Ovary (tissue), 3 donors: ENCODE results near the gene ARID1B.

ENCODE experiments used
- CTCF ChIP-seq, 3 donors: fragments of 450-650 bp in 2 of 3; fragments of 200-600 bp in 1 of 3; IDR thresholded peaks; one replicate each; pipeline versions ENCODE4 v1.5.1 to v1.8.0; 2016 to 2022; ENCODE audit warnings: antibody characterized with exemption in 3 of 3, mild to moderate bottlenecking in 1 of 3
- EP300 ChIP-seq: sonication (generic); formaldehyde crosslinking; IDR thresholded peaks from one replicate; pipeline ENCODE4 v1.6.1; 2017; ENCODE audit warnings: antibody characterized with exemption
- donor health status: DM: no; HTN: no; CAD: no.

DNA sequence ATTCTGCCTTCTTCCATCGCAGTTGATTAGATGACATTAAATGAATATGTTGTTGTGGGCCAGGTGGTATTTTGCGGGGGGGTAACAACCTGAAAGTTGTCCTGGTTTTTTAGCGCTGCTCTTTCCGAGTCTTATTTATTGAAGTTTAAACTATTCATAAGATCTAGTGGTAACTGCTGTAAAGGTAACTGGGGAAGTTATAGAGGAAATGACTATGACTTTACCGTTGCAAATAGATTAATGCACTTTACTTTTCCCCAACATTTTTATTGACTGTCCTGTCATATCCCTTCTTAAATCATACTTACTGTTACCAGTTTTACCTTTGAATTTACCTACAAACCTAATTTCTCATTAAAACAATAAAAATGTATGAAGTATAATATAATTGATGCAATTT, 173.4 kb downstream of the ARID1B start:
- TF ChIP-seq CTCF (IDR thresholded peaks at IDR 0.05): no peak
- no peak for TF ChIP-seq EP300
